Left ventricle myocardium inferior (tissue), 1 donor: ENCODE measurements around the gene PTGDR2. TPM values are rescaled to one million over a fixed set of nuclear protein-coding genes. Genes with fewer than 3 reads are reported as not detected.

ENCODE experiments used
- DNase-seq: peaks from one replicate; pipeline ENCODE4 v3.0.0-alpha.2; 2020
- H3K27ac ChIP-seq: fragments of 200-600 bp; replicated peaks from 2 replicates; pipeline ENCODE4 v1.8.0; 2021
- H3K27me3 ChIP-seq: fragments of 200-600 bp; 2 replicates; pipeline ENCODE4 v1.8.0; 2021; ENCODE audit warnings: low read depth
- H3K36me3 ChIP-seq: fragments of 200-600 bp; 2 replicates; pipeline ENCODE4 v1.8.0; 2021
- H3K4me1 ChIP-seq: fragments of 200-600 bp; 2 replicates; pipeline ENCODE4 v1.8.0; 2021
- H3K4me3 ChIP-seq: fragments of 200-600 bp; 2 replicates; pipeline ENCODE4 v1.8.0; 2021; ENCODE audit warnings: mild to moderate bottlenecking, moderate library complexity
- H3K9me3 ChIP-seq: fragments of 200-600 bp; replicated peaks from 2 replicates; pipeline ENCODE4 v1.8.0; 2021
- intact Hi-C: fragments of 100-400 bp; cut with micrococcal nuclease; formaldehyde crosslinking; loops from one replicate; pipeline ENCODE4 v1.11.0; 2022
- total RNA-seq: library from RNA; stranded (reverse); fragmentation: NEBNext Ultra II Directional; extraction: Animal tissue kit (Norgen Biotek cat#: 25700); gene quantifications from one replicate; pipeline ENCODE4 v1.2.1, GENCODE V29; 2021
- TF ChIP-seq, protein P1 (sequence below): fragments of 200-600 bp; IDR thresholded peaks from 2 replicates; pipeline ENCODE4 v1.8.0; 2021; ENCODE audit warnings: antibody characterized with exemption, mild to moderate bottlenecking, borderline replicate concordance
- donor health status: DM: no; HTN: yes; CAD: no; lungs with severe emphysema.

Gene PTGDR2
- total RNA-seq, 1 donor from 2014 or later, result 2.3 TPM

DNA sequence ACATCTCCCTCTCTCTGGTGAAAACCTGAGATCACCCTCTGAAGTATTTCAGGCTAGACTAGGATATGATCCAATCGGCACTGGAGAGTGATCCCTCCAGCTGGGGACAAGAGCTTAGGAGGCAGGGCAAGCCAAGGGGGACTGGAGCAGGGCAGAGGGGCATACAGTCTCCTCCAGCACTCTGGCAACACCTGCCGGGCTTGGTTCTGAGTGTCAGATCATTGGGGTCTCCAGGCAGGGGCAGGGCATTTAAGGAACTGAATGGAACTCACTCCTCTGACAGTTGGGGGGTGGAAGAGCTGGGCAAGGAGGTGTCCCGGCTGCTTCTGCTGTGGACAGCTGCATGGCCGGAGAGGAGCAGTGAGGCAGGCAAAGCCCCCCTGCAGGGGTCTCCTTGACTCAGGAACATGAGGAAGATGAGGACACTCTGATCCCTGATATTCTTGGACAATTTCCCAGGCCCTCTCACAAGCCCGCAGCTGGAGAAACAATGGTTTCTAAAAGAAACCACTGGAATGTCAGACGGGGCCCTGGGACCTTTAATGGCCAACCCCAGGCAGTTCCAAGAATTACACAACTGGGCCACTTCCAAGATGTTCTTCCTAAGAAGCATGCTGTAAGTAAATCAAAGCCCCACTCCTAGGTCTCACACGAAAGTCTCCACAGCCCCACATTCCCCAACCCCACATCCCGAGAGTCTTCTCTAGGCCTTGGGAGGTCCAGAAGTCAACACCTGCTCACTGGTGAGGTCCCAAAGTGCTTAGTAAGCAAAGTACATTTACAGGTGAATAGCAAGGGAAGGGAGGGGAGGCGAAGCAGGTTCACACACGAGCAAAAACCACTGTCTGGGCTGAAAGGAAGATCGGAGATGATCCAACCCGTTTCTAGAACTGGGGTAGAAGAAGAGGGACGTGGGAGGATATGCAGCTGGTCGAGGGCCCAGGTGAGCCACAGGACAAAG lies 15.0 kb downstream of the PTGDR2 start:
- H3K9me3 ChIP-seq, result no peaks in the 10 kb centered on the region
- peak; percentile 53 for DNase-seq
- H3K27me3 ChIP-seq, result no peaks in the 10 kb centered on the region
- TF ChIP-seq, protein P1, sequence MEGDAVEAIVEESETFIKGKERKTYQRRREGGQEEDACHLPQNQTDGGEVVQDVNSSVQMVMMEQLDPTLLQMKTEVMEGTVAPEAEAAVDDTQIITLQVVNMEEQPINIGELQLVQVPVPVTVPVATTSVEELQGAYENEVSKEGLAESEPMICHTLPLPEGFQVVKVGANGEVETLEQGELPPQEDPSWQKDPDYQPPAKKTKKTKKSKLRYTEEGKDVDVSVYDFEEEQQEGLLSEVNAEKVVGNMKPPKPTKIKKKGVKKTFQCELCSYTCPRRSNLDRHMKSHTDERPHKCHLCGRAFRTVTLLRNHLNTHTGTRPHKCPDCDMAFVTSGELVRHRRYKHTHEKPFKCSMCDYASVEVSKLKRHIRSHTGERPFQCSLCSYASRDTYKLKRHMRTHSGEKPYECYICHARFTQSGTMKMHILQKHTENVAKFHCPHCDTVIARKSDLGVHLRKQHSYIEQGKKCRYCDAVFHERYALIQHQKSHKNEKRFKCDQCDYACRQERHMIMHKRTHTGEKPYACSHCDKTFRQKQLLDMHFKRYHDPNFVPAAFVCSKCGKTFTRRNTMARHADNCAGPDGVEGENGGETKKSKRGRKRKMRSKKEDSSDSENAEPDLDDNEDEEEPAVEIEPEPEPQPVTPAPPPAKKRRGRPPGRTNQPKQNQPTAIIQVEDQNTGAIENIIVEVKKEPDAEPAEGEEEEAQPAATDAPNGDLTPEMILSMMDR, result no peak
- intact Hi-C loops, result no loop called here
- peak overlapping the region; percentile 88 for H3K4me3 ChIP-seq
- H3K27ac ChIP-seq, result peak overlapping the region; percentile 88
- peaks cover 50% of the 10 kb centered on the region for H3K4me1 ChIP-seq
- H3K36me3 ChIP-seq, result no peaks in the 10 kb centered on the region

- H3K9me3 ChIP-seq, result no peaks in the 10 kb centered on the region
- no peak overlapping the region for H3K4me3 ChIP-seq
- TF ChIP-seq, protein P1, result peak; percentile 34
- no peak for DNase-seq
- intact Hi-C loops, result no loop called here
- no peaks in the 10 kb centered on the region for H3K27me3 ChIP-seq
- no peaks in the 10 kb centered on the region for H3K36me3 ChIP-seq
- peaks cover 31% of the 10 kb centered on the region for H3K4me1 ChIP-seq
- no peak overlapping the region for H3K27ac ChIP-seq
These were observed 17.6 kb downstream of the PTGDR2 start for GRCh38 chr11:60838132-60838531.

GRCh38 chr11:60836866-60837515 lies 18.8 kb downstream of the PTGDR2 start:
- Histone ChIP-seq H3K36me3 (no peaks in the 10 kb centered on the region), H3K27me3 (no peaks in the 10 kb centered on the region), H3K9me3 (no peaks in the 10 kb centered on the region), H3K27ac (no peak overlapping the region), H3K4me1 (peaks cover 19% of the 10 kb centered on the region), H3K4me3 (no peak overlapping the region)
- TF ChIP-seq, protein P1, result no peak
- intact Hi-C loops, result no loop called here
- DNase-seq, result no peak

DNA sequence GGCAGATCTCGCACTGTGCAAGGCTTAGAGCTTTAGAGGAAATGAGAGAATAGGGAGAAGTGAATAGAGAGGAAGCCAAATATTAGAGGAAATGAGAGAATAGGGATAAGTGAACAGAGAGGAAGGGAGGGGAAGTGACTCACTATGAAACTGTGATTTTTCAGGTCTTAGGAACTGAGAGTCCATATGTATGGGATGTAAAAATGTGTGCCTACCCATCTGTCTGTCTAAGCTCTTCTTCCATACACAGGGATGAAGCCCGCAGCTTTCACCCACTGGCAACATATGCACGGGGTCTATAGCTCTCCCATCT lies 20.3 kb downstream of the PTGDR2 start:
- Histone ChIP-seq H3K36me3 (no peaks in the 10 kb centered on the region), H3K4me1 (peaks cover 15% of the 10 kb centered on the region), H3K27ac (no peak overlapping the region), H3K4me3 (no peak overlapping the region), H3K27me3 (no peaks in the 10 kb centered on the region), H3K9me3 (no peaks in the 10 kb centered on the region)
- intact Hi-C loops, result no loop called here
- DNase-seq, result no peak
- TF ChIP-seq, protein P1, result no peak

DNA sequence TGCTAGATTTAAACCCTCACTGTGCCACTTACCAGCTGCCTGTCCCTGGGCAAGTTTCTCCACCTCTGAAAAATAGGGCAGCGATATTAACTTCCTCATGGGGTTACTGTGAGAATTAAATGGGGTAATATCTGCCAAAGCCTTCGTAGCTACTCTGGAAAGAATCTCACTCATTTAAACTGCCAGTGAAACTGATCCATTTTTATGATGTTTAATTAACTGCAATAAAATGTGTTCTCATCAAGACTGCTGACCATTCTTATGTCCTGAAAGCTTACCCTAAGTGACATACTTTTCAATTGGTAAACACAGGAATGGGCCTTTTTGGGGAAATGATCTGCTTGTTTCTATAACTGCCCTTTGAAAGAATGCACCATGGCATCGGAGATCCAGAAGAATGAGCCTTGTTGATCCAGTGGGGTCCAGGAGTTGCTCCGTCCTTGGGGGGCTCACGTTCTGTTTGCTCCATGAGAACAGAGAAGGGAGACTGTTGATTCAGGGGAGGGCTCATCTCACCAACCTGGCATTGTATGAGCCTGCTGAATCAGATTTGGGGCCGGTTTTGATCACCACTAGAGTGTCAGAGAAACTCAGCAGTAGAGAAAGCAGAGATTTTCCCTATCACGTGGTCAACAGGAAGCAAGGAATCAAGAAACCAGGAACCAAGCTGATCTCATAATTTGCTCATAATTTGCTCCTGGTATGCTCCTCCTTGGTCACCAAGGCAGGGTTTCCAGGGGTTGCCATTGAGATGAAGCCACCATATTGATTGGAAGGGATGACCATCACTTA lies 20.8 kb downstream of the PTGDR2 start:
- intact Hi-C loops, result loop anchor here (5.0 kb wide), 1 partner anchor 62 kb away; no protein-coding TSS in a partner anchor
- H3K27me3 ChIP-seq, result no peaks in the 10 kb centered on the region
- no peak overlapping the region for H3K4me3 ChIP-seq
- H3K4me1 ChIP-seq, result peaks cover 10% of the 10 kb centered on the region
- peak overlapping the region; percentile 16 for H3K27ac ChIP-seq
- no peaks in the 10 kb centered on the region for H3K36me3 ChIP-seq
- DNase-seq, result no peak
- H3K9me3 ChIP-seq, result no peaks in the 10 kb centered on the region
- TF ChIP-seq, protein P1, result no peak
